ENCODE measurements around the gene ZNF438.

The ZNF438 gene

GRCh38 chr10:30847642-30848041, 184.0 kb downstream of the ZNF438 start:
- no peaks in the 10 kb centered on the region for H3K4me1 ChIP-seq (ENCODE audit: low read depth, poor library complexity, severe bottlenecking)
- no peak for TF ChIP-seq CTCF (conservative IDR thresholded peaks at IDR 0.05; ENCODE audit: low read depth, low read length)
- H3K4me3 ChIP-seq (IDR thresholded peaks at IDR 0.05; ENCODE audit: insufficient read depth, low read depth, low read length): no peak overlapping the region
- H3K4me2 ChIP-seq: no peak overlapping the region
- H3K36me3 ChIP-seq (ENCODE audit: insufficient read depth): no peaks in the 10 kb centered on the region
- no peak overlapping the region for H3K9ac ChIP-seq
- no peaks in the 10 kb centered on the region for H4K20me1 ChIP-seq (ENCODE audit: insufficient read depth)
- no peak overlapping the region for H2AFZ ChIP-seq (ENCODE audit: low read depth)
- no peaks in the 10 kb centered on the region for H3K79me2 ChIP-seq (ENCODE audit: insufficient read depth, low read depth)
- no peaks in the 10 kb centered on the region for H3K27me3 ChIP-seq (ENCODE audit: insufficient read depth, low read depth)
- H3K27ac ChIP-seq: no peak overlapping the region

DNA sequence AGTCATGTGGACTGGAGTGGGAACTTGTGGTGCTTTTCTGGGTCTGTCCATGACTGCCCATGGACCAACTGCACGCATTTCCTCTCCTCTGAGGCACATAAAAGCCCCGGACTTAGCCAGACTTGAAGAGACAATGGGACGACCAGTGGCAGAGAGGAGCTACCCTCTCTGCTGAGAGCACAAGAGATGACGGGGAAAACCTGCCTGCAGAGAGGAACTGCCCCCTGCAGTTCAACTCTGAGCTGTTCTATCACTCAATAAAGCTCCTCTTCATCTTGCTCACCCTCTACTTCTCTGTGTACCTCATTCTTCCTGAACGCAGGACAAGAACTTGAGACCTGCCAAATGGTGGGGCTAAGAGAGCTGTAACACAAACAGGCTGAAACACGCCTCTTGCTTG, 184.5 kb downstream of the ZNF438 start:
- no peak overlapping the region for H3K4me2 ChIP-seq
- no peaks in the 10 kb centered on the region for H3K4me1 ChIP-seq (ENCODE audit: low read depth, poor library complexity, severe bottlenecking)
- H3K27me3 ChIP-seq (ENCODE audit: insufficient read depth, low read depth): no peaks in the 10 kb centered on the region
- no peaks in the 10 kb centered on the region for H4K20me1 ChIP-seq (ENCODE audit: insufficient read depth)
- no peaks in the 10 kb centered on the region for H3K36me3 ChIP-seq (ENCODE audit: insufficient read depth)
- no peak overlapping the region for H3K27ac ChIP-seq
- no peak overlapping the region for H2AFZ ChIP-seq (ENCODE audit: low read depth)
- H3K79me2 ChIP-seq (ENCODE audit: insufficient read depth, low read depth): no peaks in the 10 kb centered on the region
- TF ChIP-seq CTCF (conservative IDR thresholded peaks at IDR 0.05; ENCODE audit: low read depth, low read length): no peak
- no peak overlapping the region for H3K9ac ChIP-seq
- no peak overlapping the region for H3K4me3 ChIP-seq (IDR thresholded peaks at IDR 0.05; ENCODE audit: insufficient read depth, low read depth, low read length)

DNA sequence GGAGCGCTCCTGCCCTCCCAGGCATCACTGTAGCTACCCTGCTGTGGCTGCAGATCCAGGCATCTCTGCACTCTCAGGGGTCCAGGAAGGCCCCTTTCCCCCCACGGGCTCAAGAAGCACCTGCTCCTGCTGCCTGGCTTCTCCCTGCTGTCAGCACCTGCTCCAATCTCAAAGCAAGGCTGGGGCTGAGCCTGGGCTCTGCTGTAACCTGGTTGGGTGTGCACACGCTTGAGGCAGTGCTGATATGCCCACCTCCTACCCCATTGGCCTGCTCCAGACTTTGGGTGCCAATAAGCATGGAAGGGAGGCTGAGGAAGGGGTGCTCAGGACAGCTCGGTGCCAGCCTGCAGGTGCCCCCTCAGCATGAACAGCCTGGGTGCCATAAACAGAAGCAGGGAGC, 185.0 kb downstream of the ZNF438 start:
- Histone ChIP-seq H3K4me3 (IDR thresholded peaks at IDR 0.05; ENCODE audit: insufficient read depth, low read depth, low read length) (no peak overlapping the region), H3K79me2 (ENCODE audit: insufficient read depth, low read depth) (no peaks in the 10 kb centered on the region), H4K20me1 (ENCODE audit: insufficient read depth) (no peaks in the 10 kb centered on the region), H3K27me3 (ENCODE audit: insufficient read depth, low read depth) (no peaks in the 10 kb centered on the region), H3K4me1 (ENCODE audit: low read depth, poor library complexity, severe bottlenecking) (no peaks in the 10 kb centered on the region), H3K9ac (no peak overlapping the region), H2AFZ (ENCODE audit: low read depth) (no peak overlapping the region), H3K27ac (no peak overlapping the region), H3K4me2 (no peak overlapping the region), H3K36me3 (ENCODE audit: insufficient read depth) (no peaks in the 10 kb centered on the region)
- TF ChIP-seq CTCF (conservative IDR thresholded peaks at IDR 0.05; ENCODE audit: low read depth, low read length): no peak

DNA sequence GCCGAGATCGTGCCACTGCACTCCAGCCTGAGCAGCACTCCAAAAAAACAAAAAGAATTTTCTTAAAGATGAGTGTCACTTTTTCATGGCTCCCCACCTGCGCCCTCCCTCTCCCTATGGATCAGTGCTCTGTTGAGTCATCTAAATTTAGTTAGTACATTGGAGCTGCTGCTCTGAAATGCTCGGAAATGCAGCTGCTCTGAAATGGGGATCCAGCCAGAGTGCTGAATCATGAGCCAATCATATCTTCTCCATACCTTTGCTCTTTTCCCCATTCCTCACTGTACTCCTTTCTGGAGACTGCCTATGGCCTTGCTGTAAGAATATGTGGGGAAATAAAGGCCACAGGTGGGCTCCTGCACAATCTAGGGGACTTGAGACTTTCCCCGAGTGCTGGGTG, 188.8 kb downstream of the ZNF438 start:
- TF ChIP-seq CTCF (conservative IDR thresholded peaks at IDR 0.05; ENCODE audit: low read depth, low read length): no peak
- Histone ChIP-seq H3K27ac (no peak overlapping the region), H3K4me3 (IDR thresholded peaks at IDR 0.05; ENCODE audit: insufficient read depth, low read depth, low read length) (no peak overlapping the region), H3K9ac (no peak overlapping the region), H3K79me2 (ENCODE audit: insufficient read depth, low read depth) (no peaks in the 10 kb centered on the region), H3K4me2 (no peak overlapping the region), H3K4me1 (ENCODE audit: low read depth, poor library complexity, severe bottlenecking) (no peaks in the 10 kb centered on the region), H3K27me3 (ENCODE audit: insufficient read depth, low read depth) (no peaks in the 10 kb centered on the region), H3K36me3 (ENCODE audit: insufficient read depth) (no peaks in the 10 kb centered on the region), H2AFZ (ENCODE audit: low read depth) (no peak overlapping the region), H4K20me1 (ENCODE audit: insufficient read depth) (no peaks in the 10 kb centered on the region)

DNA sequence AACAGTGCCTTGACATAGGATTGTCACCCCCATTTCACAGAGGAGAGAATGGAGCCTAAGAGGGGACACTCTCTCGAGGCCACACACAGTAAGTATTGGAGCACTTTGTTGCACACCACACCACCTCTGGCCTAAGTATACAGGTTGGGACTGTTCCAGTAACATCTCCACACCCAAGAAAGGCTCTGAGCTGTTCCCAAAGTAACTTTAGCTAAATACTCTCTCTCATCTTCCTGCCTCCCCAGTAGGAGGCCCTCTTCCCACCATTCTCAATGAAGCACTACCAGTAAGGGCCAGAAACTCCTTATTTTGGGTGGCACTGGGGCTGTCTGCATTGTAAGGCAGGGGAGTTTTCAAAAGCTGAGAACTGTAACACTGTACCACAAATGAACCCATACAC, 189.5 kb downstream of the ZNF438 start:
- Histone ChIP-seq H3K4me1 (ENCODE audit: low read depth, poor library complexity, severe bottlenecking) (no peaks in the 10 kb centered on the region), H3K27ac (no peak overlapping the region), H3K4me3 (IDR thresholded peaks at IDR 0.05; ENCODE audit: insufficient read depth, low read depth, low read length) (no peak overlapping the region), H2AFZ (ENCODE audit: low read depth) (no peak overlapping the region), H3K9ac (no peak overlapping the region), H3K79me2 (ENCODE audit: insufficient read depth, low read depth) (no peaks in the 10 kb centered on the region), H3K4me2 (no peak overlapping the region), H3K36me3 (ENCODE audit: insufficient read depth) (no peaks in the 10 kb centered on the region), H4K20me1 (ENCODE audit: insufficient read depth) (no peaks in the 10 kb centered on the region), H3K27me3 (ENCODE audit: insufficient read depth, low read depth) (no peaks in the 10 kb centered on the region)
- TF ChIP-seq CTCF (conservative IDR thresholded peaks at IDR 0.05; ENCODE audit: low read depth, low read length): no peak
